CD14-positive monocyte (primary cell): ENCODE measurements around the gene PKP4. TPM values are rescaled to one million over a fixed set of nuclear protein-coding genes. Genes with fewer than 3 reads are reported as not detected.

ENCODE experiments used
- DNase-seq, 3 donors: peaks; one replicate each; pipeline ENCODE4 v3.0.0-alpha.2; 2011 to 2022
- H2AFZ ChIP-seq: 2 replicates; pipeline ENCODE4 v1.6.0; 2012; ENCODE audit warnings: mild to moderate bottlenecking, low read depth, low read length, inconsistent platforms; ENCODE audit not compliant: insufficient read depth, poor library complexity, severe bottlenecking
- H3K27ac ChIP-seq, 2 donors: 1 replicate in 1 of 2; 2 replicates in 1 of 2; pipeline ENCODE4 v1.5.1; 2012 to 2013; ENCODE audit warnings: low read length in 2 of 2, control low read depth in 1 of 2, inconsistent platforms in 1 of 2, low read depth in 1 of 2, mild to moderate bottlenecking in 1 of 2
- H3K27me3 ChIP-seq, 2 donors: one replicate each; pipeline versions ENCODE4 v1.6.0 to v1.6.1; 2011 to 2013; ENCODE audit warnings: low read length in 2 of 2; ENCODE audit not compliant: control insufficient read depth in 2 of 2, insufficient read depth in 2 of 2
- H3K36me3 ChIP-seq, 2 donors: replicated peaks in 1 of 2; 1 replicate in 1 of 2; 2 replicates in 1 of 2; pipeline versions ENCODE4 v1.5.1 to v1.6.1; 2012 to 2013; ENCODE audit warnings: low read length in 2 of 2, control low read depth in 1 of 2, inconsistent platforms in 1 of 2, mild to moderate bottlenecking in 1 of 2; ENCODE audit not compliant: insufficient read depth in 2 of 2, control insufficient read depth in 1 of 2
- H3K4me1 ChIP-seq, 2 donors: 1 replicate in 1 of 2; 2 replicates in 1 of 2; pipeline versions ENCODE4 v1.5.1 to v1.6.1; 2012 to 2013; ENCODE audit warnings: low read length in 2 of 2, control low read depth in 1 of 2, inconsistent platforms in 1 of 2, mild to moderate bottlenecking in 1 of 2, moderate library complexity in 1 of 2; ENCODE audit not compliant: insufficient read depth in 2 of 2, control insufficient read depth in 1 of 2
- H3K4me2 ChIP-seq: replicated peaks from 2 replicates; pipeline ENCODE3; 2012; ENCODE audit warnings: low read length, moderate library complexity, mild to moderate bottlenecking; ENCODE audit not compliant: poor library complexity, severe bottlenecking; ENCODE audit errors: extremely low read depth
- H3K4me3 ChIP-seq, 3 experiments: fragments of 200-600 bp in 1 of 3; sonication (generic) in 1 of 3; replicated peaks in 1 of 3; 1 replicate in 2 of 3; 2 replicates in 1 of 3; pipeline ENCODE4 v1.5.1; 2011 to 2013; ENCODE audit warnings: low read length in 3 of 3, mild to moderate bottlenecking in 3 of 3, control low read depth in 2 of 3, low read depth in 2 of 3, inconsistent platforms in 1 of 3, moderate library complexity in 1 of 3
- H3K79me2 ChIP-seq: 2 replicates; pipeline ENCODE4 v1.6.0; 2012; ENCODE audit warnings: mild to moderate bottlenecking, control low read depth, inconsistent platforms, low read length, moderate library complexity; ENCODE audit not compliant: insufficient read depth
- H3K9ac ChIP-seq: 2 replicates; pipeline ENCODE4 v1.6.0; 2017; ENCODE audit warnings: low read length, mild to moderate bottlenecking; ENCODE audit not compliant: insufficient read depth, poor library complexity, severe bottlenecking
- H3K9me3 ChIP-seq, 2 donors: replicated peaks in 1 of 2; 1 replicate in 1 of 2; 2 replicates in 1 of 2; pipeline versions ENCODE4 v1.5.1 to v1.6.1; 2012 to 2013; ENCODE audit warnings: low read length in 2 of 2, control low read depth in 1 of 2; ENCODE audit not compliant: control insufficient read depth in 1 of 2, insufficient read depth in 1 of 2
- H4K20me1 ChIP-seq: 2 replicates; pipeline ENCODE4 v1.6.0; 2012; ENCODE audit warnings: mild to moderate bottlenecking, low read length, control low read depth, moderate library complexity; ENCODE audit not compliant: insufficient read depth
- H3K27ac Mint-ChIP-seq, 7 donors: one replicate each; pipeline ENCODE4 v1.8.0; 2020; ENCODE audit warnings: mild to moderate bottlenecking in 7 of 7, mixed read lengths in 7 of 7, moderate library complexity in 6 of 7, inconsistent platforms in 2 of 7
- H3K27me3 Mint-ChIP-seq, 3 donors: one replicate each; pipeline ENCODE4 v1.8.0; 2021 to 2022; ENCODE audit warnings: low read depth in 3 of 3, mild to moderate bottlenecking in 3 of 3, mixed read lengths in 3 of 3, moderate library complexity in 3 of 3, inconsistent platforms in 1 of 3
- H3K36me3 Mint-ChIP-seq, 2 donors: one replicate each; pipeline ENCODE4 v1.8.0; 2020; ENCODE audit warnings: mixed read lengths in 2 of 2, inconsistent platforms in 1 of 2, mild to moderate bottlenecking in 1 of 2
- H3K4me1 Mint-ChIP-seq: one replicate; pipeline ENCODE4 v1.8.0; 2020; ENCODE audit warnings: mild to moderate bottlenecking, mixed read lengths
- H3K4me3 Mint-ChIP-seq, 2 donors: one replicate each; pipeline ENCODE4 v1.8.0; 2020; ENCODE audit warnings: mild to moderate bottlenecking in 2 of 2, mixed read lengths in 2 of 2, moderate library complexity in 1 of 2
- H3K9me3 Mint-ChIP-seq, 7 donors: one replicate each; pipeline ENCODE4 v1.8.0; 2020 to 2022; ENCODE audit warnings: mixed read lengths in 7 of 7, mild to moderate bottlenecking in 6 of 7, moderate library complexity in 6 of 7, inconsistent platforms in 2 of 7
- WGBS: methylation state at CpG from one replicate; pipeline ENCODE4 v1.1.5; 2013; ENCODE audit warnings: missing lambda C conversion rate; ENCODE audit not compliant: insufficient coverage; 5-methylcytosine and 5-hydroxymethylcytosine counted together
- intact Hi-C, 2 donors: fragments of 100-400 bp; cut with micrococcal nuclease; formaldehyde crosslinking; loops; one replicate each; pipeline versions ENCODE4 v1.15.0 to v1.15.1; 2023
- polyA plus RNA-seq, 3 donors: library from polyadenylated mRNA; depleted of rRNA in 1 of 3; unstranded in 2 of 3; stranded (reverse) in 1 of 3; fragments of 300-500 nt in 2 of 3; fragments of >200 nt in 1 of 3; fragmentation: Illumina TruSeq in 2 of 3; gene quantifications; 1 replicate in 2 of 3; 2 replicates in 1 of 3; pipeline ENCODE4 v1.2.3, GENCODE V29; 2012 to 2021
- TF ChIP-seq, protein P1 (sequence below): fragments of 200-600 bp; IDR thresholded peaks from one replicate; pipeline ENCODE4 v1.8.0; 2022; ENCODE audit warnings: antibody characterized with exemption, mild to moderate bottlenecking

The PKP4 gene
- polyA plus RNA-seq, 3 donors = 0.33 to 9.4 (median 0.73) TPM

DNA sequence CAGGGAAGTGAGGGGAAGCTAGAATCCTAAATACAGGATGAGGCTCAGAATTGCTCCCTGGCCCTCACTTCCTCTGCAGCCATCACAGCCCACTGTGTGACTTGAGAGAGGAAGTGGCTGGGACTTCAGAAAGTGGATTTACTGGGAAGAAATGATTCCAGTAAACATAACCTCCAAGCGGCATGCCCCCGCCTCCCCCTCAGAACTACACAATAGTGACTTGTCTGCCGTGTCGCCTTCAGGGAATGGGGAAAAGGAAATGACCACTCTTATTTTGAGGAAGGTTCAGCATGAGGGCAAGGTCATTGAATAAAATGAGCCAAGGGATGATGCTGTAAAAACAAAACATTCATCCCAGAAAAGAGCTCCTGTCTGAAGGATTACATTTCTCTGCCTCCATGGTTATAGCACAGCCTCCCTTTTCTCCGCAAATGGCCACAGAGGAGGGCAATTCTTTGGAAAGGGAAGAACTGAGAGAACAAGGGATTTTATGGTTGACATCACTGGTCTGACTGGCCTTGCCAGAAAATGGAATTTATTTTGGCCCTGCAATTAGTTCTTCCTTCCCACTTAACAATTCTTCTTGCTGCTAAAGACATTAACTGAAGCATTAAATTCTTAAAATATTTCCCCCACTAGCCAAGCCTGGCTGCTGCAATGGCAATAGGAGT is 259.5 kb downstream of the PKP4 start:
- no peaks in the 10 kb centered on the region for H3K36me3 Mint-ChIP-seq
- Histone ChIP-seq H3K4me2 (no peak overlapping the region), H2AFZ (no peak overlapping the region), H3K9ac (no peak overlapping the region), H3K4me3 (no peak overlapping the region), H3K27me3 (no peaks in the 10 kb centered on the region), H3K4me1 (no peaks in the 10 kb centered on the region), H3K9me3 (peaks cover 0 to 6% of the 10 kb centered on the region in 2 donors), H3K36me3 (no peaks in the 10 kb centered on the region), H3K27ac (no peak overlapping the region), H3K79me2 (no peaks in the 10 kb centered on the region), H4K20me1 (no peaks in the 10 kb centered on the region)
- no peak for DNase-seq
- no peaks in the 10 kb centered on the region for H3K4me1 Mint-ChIP-seq
- H3K4me3 Mint-ChIP-seq = no peak overlapping the region
- TF ChIP-seq, protein P1, sequence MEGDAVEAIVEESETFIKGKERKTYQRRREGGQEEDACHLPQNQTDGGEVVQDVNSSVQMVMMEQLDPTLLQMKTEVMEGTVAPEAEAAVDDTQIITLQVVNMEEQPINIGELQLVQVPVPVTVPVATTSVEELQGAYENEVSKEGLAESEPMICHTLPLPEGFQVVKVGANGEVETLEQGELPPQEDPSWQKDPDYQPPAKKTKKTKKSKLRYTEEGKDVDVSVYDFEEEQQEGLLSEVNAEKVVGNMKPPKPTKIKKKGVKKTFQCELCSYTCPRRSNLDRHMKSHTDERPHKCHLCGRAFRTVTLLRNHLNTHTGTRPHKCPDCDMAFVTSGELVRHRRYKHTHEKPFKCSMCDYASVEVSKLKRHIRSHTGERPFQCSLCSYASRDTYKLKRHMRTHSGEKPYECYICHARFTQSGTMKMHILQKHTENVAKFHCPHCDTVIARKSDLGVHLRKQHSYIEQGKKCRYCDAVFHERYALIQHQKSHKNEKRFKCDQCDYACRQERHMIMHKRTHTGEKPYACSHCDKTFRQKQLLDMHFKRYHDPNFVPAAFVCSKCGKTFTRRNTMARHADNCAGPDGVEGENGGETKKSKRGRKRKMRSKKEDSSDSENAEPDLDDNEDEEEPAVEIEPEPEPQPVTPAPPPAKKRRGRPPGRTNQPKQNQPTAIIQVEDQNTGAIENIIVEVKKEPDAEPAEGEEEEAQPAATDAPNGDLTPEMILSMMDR = no peak
- WGBS = no CpG with 5 or more reads among the region's 5 CpGs
- intact Hi-C loops = no loop called here
- H3K9me3 Mint-ChIP-seq = peaks cover 4 to 11% (median 7%) of the 10 kb centered on the region in 7 donors
- peaks cover 0 to 3% (median 2%) of the 10 kb centered on the region in 3 donors for H3K27me3 Mint-ChIP-seq
- H3K27ac Mint-ChIP-seq = no peak overlapping the region

DNA sequence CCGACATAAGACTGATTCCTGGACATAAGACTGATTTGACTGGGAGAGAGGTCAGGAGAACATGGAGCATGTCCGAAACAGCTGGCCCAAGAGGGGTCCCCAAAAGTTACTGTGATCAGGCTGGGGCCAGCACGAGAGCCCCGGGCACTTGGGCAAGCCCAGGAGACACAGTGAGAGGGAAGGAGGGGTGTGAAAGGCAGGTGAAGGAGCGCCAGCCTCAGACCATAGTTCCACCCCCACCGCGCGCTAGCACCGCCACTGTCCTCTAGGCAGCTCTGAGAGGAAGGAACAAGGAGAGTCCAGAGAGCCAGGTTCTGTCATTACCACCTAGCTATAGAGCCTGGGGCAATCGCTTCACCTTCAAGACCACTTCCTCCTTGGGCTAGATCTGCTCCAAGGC is 260.2 kb downstream of the PKP4 start:
- no peak for DNase-seq
- Histone ChIP-seq H4K20me1 (no peaks in the 10 kb centered on the region), H3K27ac (no peak overlapping the region), H3K4me3 (no peak overlapping the region), H3K79me2 (no peaks in the 10 kb centered on the region), H3K9ac (no peak overlapping the region), H3K4me1 (no peaks in the 10 kb centered on the region), H3K36me3 (no peaks in the 10 kb centered on the region), H3K27me3 (no peaks in the 10 kb centered on the region), H2AFZ (no peak overlapping the region), H3K9me3 (peaks cover 0 to 6% of the 10 kb centered on the region in 2 donors), H3K4me2 (no peak overlapping the region)
- Mint-ChIP-seq H3K9me3 (peaks cover 4 to 11% (median 7%) of the 10 kb centered on the region in 7 donors), H3K36me3 (no peaks in the 10 kb centered on the region), H3K27me3 (peaks cover 0 to 3% (median 2%) of the 10 kb centered on the region in 3 donors), H3K27ac (no peak overlapping the region), H3K4me3 (no peak overlapping the region), H3K4me1 (no peaks in the 10 kb centered on the region)
- TF ChIP-seq, protein P1 = no peak
- 98% methylated on average over 8 of the region's 10 CpGs for WGBS
- intact Hi-C loops = no loop called here
